Measurements from ENCODE around the gene ZACN.

Gene ZACN

GRCh38 chr17:76079535-76079955 is 563 bp downstream of the ZACN start:
- DNase-seq (ENCODE audit: low spot score): no peak
- Histone ChIP-seq H3K27ac (no peak overlapping the region), H3K4me3 (no peak overlapping the region)
- TF ChIP-seq CTCF (IDR thresholded peaks at IDR 0.05): no peak

GRCh38 chr17:76079956-76080767 is 1.2 kb downstream of the ZACN start:
- no peak overlapping the region for H3K27ac ChIP-seq
- H3K4me3 ChIP-seq: no peak overlapping the region
- DNase-seq (ENCODE audit: low spot score): no peak
- TF ChIP-seq CTCF (IDR thresholded peaks at IDR 0.05): no peak

- DNase-seq (ENCODE audit: low spot score): no peak
- H3K4me3 ChIP-seq: no peak overlapping the region
- H3K27ac ChIP-seq: no peak overlapping the region
- TF ChIP-seq CTCF (IDR thresholded peaks at IDR 0.05): no peak
Observed at GRCh38 chr17:76080768-76081287, 1.8 kb downstream of the ZACN start.

- TF ChIP-seq CTCF (IDR thresholded peaks at IDR 0.05): no peak
- Histone ChIP-seq H3K4me3 (no peak overlapping the region), H3K27ac (no peak overlapping the region)
- DNase-seq (ENCODE audit: low spot score): no peak
Observed at GRCh38 chr17:76081295-76082210, 2.6 kb downstream of the ZACN start.

- Histone ChIP-seq H3K4me3 (no peak overlapping the region), H3K27ac (no peak overlapping the region)
- TF ChIP-seq CTCF (IDR thresholded peaks at IDR 0.05): no peak
- no peak for DNase-seq (ENCODE audit: low spot score)
Observed at GRCh38 chr17:76082326-76083251, 3.6 kb downstream of the ZACN start.

GRCh38 chr17:76083536-76084182 is 4.7 kb downstream of the ZACN start:
- TF ChIP-seq CTCF (IDR thresholded peaks at IDR 0.05): no peak
- DNase-seq (ENCODE audit: low spot score): no peak
- Histone ChIP-seq H3K4me3 (no peak overlapping the region), H3K27ac (no peak overlapping the region)
